NB4 (cell line): ENCODE measurements around the gene PAX5.

Experiments used
- DNase-seq: peaks from one replicate; pipeline ENCODE4 v3.0.0; 2010; ENCODE audit warnings: low read depth
- H3K4me3 ChIP-seq: one replicate; pipeline ENCODE4 v1.5.1; 2011; ENCODE audit warnings: mild to moderate bottlenecking, low read depth, low read length, moderate library complexity
- MAX ChIP-seq: IDR thresholded peaks from 2 replicates; pipeline ENCODE4 v1.6.1; 2011; ENCODE audit warnings: low read depth, low read length
- MYC ChIP-seq: IDR thresholded peaks from 2 replicates; pipeline ENCODE4 v1.6.1; 2011; ENCODE audit warnings: low read depth, low read length
- POLR2A ChIP-seq: IDR thresholded peaks from 2 replicates; pipeline ENCODE4 v1.6.1; 2011; ENCODE audit warnings: mild to moderate bottlenecking; ENCODE audit not compliant: insufficient read length; ENCODE audit errors: extremely low read depth
- TF ChIP-seq, protein P1 (sequence below): IDR thresholded peaks from one replicate; pipeline ENCODE4 v1.5.1; 2012; ENCODE audit warnings: low read depth, low read length

Gene PAX5

GRCh38 chr9:36892279-36892678 is 141.8 kb downstream of the PAX5 start:
- no peak overlapping the region for H3K4me3 ChIP-seq
- TF ChIP-seq MYC (no peak), POLR2A (no peak), MAX (no peak)
- TF ChIP-seq, protein P1, sequence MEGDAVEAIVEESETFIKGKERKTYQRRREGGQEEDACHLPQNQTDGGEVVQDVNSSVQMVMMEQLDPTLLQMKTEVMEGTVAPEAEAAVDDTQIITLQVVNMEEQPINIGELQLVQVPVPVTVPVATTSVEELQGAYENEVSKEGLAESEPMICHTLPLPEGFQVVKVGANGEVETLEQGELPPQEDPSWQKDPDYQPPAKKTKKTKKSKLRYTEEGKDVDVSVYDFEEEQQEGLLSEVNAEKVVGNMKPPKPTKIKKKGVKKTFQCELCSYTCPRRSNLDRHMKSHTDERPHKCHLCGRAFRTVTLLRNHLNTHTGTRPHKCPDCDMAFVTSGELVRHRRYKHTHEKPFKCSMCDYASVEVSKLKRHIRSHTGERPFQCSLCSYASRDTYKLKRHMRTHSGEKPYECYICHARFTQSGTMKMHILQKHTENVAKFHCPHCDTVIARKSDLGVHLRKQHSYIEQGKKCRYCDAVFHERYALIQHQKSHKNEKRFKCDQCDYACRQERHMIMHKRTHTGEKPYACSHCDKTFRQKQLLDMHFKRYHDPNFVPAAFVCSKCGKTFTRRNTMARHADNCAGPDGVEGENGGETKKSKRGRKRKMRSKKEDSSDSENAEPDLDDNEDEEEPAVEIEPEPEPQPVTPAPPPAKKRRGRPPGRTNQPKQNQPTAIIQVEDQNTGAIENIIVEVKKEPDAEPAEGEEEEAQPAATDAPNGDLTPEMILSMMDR: no peak
- DNase-seq: no peak

- TF ChIP-seq POLR2A (no peak), MYC (no peak), MAX (no peak)
- TF ChIP-seq, protein P1: no peak
- H3K4me3 ChIP-seq: no peak overlapping the region
- DNase-seq: no peak
These were observed 142.7 kb downstream of the PAX5 start for GRCh38 chr9:36891341-36891811.

- TF ChIP-seq POLR2A (no peak), MAX (no peak), MYC (no peak)
- TF ChIP-seq, protein P1: no peak
- no peak for DNase-seq
- no peak overlapping the region for H3K4me3 ChIP-seq
These were observed 144.2 kb downstream of the PAX5 start for GRCh38 chr9:36889844-36890243.

GRCh38 chr9:36888551-36888950 is 145.5 kb downstream of the PAX5 start:
- TF ChIP-seq POLR2A: no peak
- no peak for TF ChIP-seq MYC
- TF ChIP-seq, protein P1: no peak
- TF ChIP-seq MAX: no peak
- H3K4me3 ChIP-seq: no peak overlapping the region
- no peak for DNase-seq

GRCh38 chr9:36884721-36885120 is 149.3 kb downstream of the PAX5 start:
- no peak overlapping the region for H3K4me3 ChIP-seq
- DNase-seq: no peak
- TF ChIP-seq POLR2A (no peak), MAX (no peak), MYC (no peak)
- TF ChIP-seq, protein P1: no peak

- TF ChIP-seq MAX (no peak), MYC (no peak), POLR2A (no peak)
- TF ChIP-seq, protein P1: no peak
- DNase-seq: no peak
- no peak overlapping the region for H3K4me3 ChIP-seq
These were observed 151.5 kb downstream of the PAX5 start for GRCh38 chr9:36882594-36882993.
